Measurements from ENCODE around the gene CHRND.

Gene CHRND

GRCh38 chr2:232584238-232584637, 58.3 kb downstream of the CHRND start:
- no peak for DNase-seq (ENCODE audit: low read depth)
- TF ChIP-seq, protein P1, sequence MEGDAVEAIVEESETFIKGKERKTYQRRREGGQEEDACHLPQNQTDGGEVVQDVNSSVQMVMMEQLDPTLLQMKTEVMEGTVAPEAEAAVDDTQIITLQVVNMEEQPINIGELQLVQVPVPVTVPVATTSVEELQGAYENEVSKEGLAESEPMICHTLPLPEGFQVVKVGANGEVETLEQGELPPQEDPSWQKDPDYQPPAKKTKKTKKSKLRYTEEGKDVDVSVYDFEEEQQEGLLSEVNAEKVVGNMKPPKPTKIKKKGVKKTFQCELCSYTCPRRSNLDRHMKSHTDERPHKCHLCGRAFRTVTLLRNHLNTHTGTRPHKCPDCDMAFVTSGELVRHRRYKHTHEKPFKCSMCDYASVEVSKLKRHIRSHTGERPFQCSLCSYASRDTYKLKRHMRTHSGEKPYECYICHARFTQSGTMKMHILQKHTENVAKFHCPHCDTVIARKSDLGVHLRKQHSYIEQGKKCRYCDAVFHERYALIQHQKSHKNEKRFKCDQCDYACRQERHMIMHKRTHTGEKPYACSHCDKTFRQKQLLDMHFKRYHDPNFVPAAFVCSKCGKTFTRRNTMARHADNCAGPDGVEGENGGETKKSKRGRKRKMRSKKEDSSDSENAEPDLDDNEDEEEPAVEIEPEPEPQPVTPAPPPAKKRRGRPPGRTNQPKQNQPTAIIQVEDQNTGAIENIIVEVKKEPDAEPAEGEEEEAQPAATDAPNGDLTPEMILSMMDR (IDR thresholded peaks at IDR 0.05; ENCODE audit: low read depth, low read length, missing control alignments), result no peak

More at GRCh38 chr2:232584238-232584637, 58.3 kb downstream of the CHRND start:
- H3K4me3 ChIP-seq (ENCODE audit: low read depth, low read length), result no peak overlapping the region

All from GM12864 (cell line).